Choroid plexus epithelial cell (primary cell): Measurements from ENCODE around the gene PAX2.

ENCODE experiments used
- DNase-seq: peaks from one replicate; pipeline ENCODE4 v3.0.0-alpha.2; 2010; ENCODE audit warnings: low read depth
- H3K4me3 ChIP-seq: 2 replicates; pipeline ENCODE4 v1.5.1; 2011; ENCODE audit warnings: low read depth, mild to moderate bottlenecking, control low read depth, low read length, moderate library complexity
- TF ChIP-seq, protein P1 (sequence below): conservative IDR thresholded peaks from 2 replicates; pipeline ENCODE4 v1.5.1; 2011; ENCODE audit warnings: low read depth, mild to moderate bottlenecking, control low read depth, inconsistent platforms, low read length, moderate library complexity

Gene PAX2

GRCh38 chr10:100805543-100806355, 60.4 kb downstream of the PAX2 start:
- TF ChIP-seq, protein P1, sequence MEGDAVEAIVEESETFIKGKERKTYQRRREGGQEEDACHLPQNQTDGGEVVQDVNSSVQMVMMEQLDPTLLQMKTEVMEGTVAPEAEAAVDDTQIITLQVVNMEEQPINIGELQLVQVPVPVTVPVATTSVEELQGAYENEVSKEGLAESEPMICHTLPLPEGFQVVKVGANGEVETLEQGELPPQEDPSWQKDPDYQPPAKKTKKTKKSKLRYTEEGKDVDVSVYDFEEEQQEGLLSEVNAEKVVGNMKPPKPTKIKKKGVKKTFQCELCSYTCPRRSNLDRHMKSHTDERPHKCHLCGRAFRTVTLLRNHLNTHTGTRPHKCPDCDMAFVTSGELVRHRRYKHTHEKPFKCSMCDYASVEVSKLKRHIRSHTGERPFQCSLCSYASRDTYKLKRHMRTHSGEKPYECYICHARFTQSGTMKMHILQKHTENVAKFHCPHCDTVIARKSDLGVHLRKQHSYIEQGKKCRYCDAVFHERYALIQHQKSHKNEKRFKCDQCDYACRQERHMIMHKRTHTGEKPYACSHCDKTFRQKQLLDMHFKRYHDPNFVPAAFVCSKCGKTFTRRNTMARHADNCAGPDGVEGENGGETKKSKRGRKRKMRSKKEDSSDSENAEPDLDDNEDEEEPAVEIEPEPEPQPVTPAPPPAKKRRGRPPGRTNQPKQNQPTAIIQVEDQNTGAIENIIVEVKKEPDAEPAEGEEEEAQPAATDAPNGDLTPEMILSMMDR: no peak
- no peak for DNase-seq
- H3K4me3 ChIP-seq: no peak overlapping the region

DNA sequence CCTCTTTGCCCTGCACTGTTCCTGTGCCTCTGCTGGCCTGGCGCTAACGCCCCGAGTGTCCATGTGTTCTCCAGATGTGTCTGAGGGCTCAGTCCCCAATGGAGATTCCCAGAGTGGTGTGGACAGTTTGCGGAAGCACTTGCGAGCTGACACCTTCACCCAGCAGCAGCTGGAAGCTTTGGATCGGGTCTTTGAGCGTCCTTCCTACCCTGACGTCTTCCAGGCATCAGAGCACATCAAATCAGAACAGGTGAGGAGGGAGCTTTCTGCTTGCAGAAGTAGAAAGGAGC, 60.9 kb downstream of the PAX2 start:
- no peak for DNase-seq
- no peak overlapping the region for H3K4me3 ChIP-seq
- TF ChIP-seq, protein P1: no peak

DNA sequence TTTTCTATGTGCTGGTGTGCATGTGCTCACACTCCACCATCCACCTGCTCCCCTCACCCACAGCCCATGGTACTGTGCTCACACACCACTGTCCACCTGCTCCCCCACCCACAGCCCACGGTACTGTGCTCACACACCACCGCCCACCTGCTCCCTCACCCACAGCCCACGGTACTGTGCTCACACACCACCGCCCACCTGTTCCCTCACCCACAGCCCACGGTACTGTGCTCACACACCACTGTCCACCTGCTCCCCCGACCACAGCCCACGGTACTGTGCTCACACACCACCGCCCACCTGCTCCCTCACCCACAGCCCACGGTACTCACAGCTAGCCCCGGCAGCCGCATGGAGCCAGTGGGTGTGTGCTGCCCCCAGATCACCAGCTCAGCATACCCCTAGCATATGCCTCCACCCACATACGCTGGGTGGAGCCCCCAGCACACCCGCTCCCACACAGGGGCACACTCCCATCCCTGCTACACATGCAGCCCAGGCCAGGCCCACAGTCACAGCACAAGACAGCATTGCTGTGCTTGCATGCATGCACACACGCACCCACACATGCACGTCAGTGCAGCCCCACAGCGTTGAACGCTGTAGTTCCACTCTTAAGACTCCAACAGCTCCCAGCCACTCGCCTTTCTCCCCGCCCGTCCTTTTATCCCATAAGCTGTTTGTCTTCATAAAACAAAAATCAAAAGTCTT, 62.0 kb downstream of the PAX2 start:
- DNase-seq: no peak
- TF ChIP-seq, protein P1: no peak
- no peak overlapping the region for H3K4me3 ChIP-seq

DNA sequence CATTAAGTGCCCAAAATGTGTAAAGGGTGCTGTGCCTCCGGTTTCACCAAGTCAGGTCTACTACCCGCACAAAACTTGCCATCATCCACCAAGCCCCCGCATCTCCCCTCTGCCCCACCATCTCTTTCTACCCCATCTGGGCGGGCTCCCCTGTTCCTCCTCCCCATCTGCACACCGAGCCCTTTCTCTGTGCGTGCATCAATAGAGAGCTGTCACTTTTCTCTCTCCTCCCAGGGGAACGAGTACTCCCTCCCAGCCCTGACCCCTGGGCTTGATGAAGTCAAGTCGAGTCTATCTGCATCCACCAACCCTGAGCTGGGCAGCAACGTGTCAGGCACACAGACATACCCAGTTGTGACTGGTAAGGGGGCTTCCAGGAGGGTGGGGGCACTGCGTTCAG, 63.5 kb downstream of the PAX2 start:
- H3K4me3 ChIP-seq: no peak overlapping the region
- no peak for DNase-seq
- TF ChIP-seq, protein P1: no peak

GRCh38 chr10:100810091-100810834, 64.9 kb downstream of the PAX2 start:
- H3K4me3 ChIP-seq: no peak overlapping the region
- no peak for DNase-seq
- TF ChIP-seq, protein P1: no peak

GRCh38 chr10:100810835-100811116, 65.4 kb downstream of the PAX2 start:
- no peak overlapping the region for H3K4me3 ChIP-seq
- DNase-seq: no peak
- TF ChIP-seq, protein P1: no peak
